HepG2 (cell line): ENCODE data around the gene WDCP. TPM values are rescaled to one million over a fixed set of nuclear protein-coding genes. Genes with fewer than 3 reads are reported as not detected.
A peak's percentile ranks its signal among the peaks of the same experiment; 100 is the strongest.

ENCODE experiments used
- HMGXB4 ChIP-seq, 2 experiments: sonication (generic) in 1 of 2; formaldehyde crosslinking in 1 of 2; IDR thresholded peaks; 2 replicates each; pipeline versions ENCODE4 v1.4.0 to v1.6.1; 2018 to 2020; ENCODE audit warnings: missing genetic modification reagents in 2 of 2, borderline replicate concordance in 1 of 2, low read depth in 1 of 2, mild to moderate bottlenecking in 1 of 2, missing biosample characterization in 1 of 2
- REXO4 ChIP-seq: sonication (generic); formaldehyde crosslinking; IDR thresholded peaks from 2 replicates; pipeline ENCODE4 v1.8.0; 2022; ENCODE audit warnings: missing genetic modification reagents, mild to moderate bottlenecking, borderline replicate concordance
- STAT5B ChIP-seq: sonication (generic); formaldehyde crosslinking; IDR thresholded peaks from 2 replicates; pipeline ENCODE4 v1.4.0; 2020; ENCODE audit warnings: missing genetic modification reagents
- TMF1 ChIP-seq: sonication (generic); formaldehyde crosslinking; IDR thresholded peaks from 2 replicates; pipeline ENCODE4 v1.8.1; 2022; ENCODE audit warnings: low read depth, missing genetic modification reagents
- ZBTB1 ChIP-seq: sonication (generic); formaldehyde crosslinking; IDR thresholded peaks from 2 replicates; pipeline ENCODE4 v1.4.0; 2020; ENCODE audit warnings: missing genetic modification reagents, borderline replicate concordance
- ZFP1 ChIP-seq: IDR thresholded peaks from 2 replicates; pipeline ENCODE4 v1.6.1; 2016
- ZFP36L1 ChIP-seq: sonication (generic); formaldehyde crosslinking; IDR thresholded peaks from 2 replicates; pipeline ENCODE4 v1.8.0; 2022; ENCODE audit warnings: mild to moderate bottlenecking, missing genetic modification reagents, moderate library complexity
- ZNF770 ChIP-seq: sonication (generic); formaldehyde crosslinking; IDR thresholded peaks from 2 replicates; pipeline ENCODE4 v1.5.0; 2020; ENCODE audit warnings: mild to moderate bottlenecking, missing genetic modification reagents
- ZNF773 ChIP-seq: sonication (generic); formaldehyde crosslinking; IDR thresholded peaks from 2 replicates; pipeline ENCODE4 v1.4.0; 2020; ENCODE audit warnings: missing genetic modification reagents, borderline replicate concordance
- polyA plus RNA-seq, 8 experiments: library from polyadenylated mRNA; depleted of rRNA in 3 of 8; stranded (reverse) in 7 of 8; unstranded in 1 of 8; fragments of >200 nt; fragmentation: Illumina TruSeq in 4 of 8; extraction: Trizol in 4 of 8; gene quantifications; 2 replicates each; pipeline versions ENCODE4 v1.2.1 to v1.2.3, GENCODE V29; 2011 to 2016; ENCODE audit warnings: low read depth in 4 of 8, missing spikeins in 1 of 8, mixed read lengths in 1 of 8; ENCODE audit not compliant: insufficient read depth in 1 of 8
- total RNA-seq, 5 experiments: library from RNA; depleted of rRNA; stranded (reverse); fragments of >200 nt; fragmentation: Illumina TruSeq; extraction: Trizol; gene quantifications; 2 replicates each; pipeline ENCODE4 v1.2.3, GENCODE V29; 2016; ENCODE audit warnings: low read depth in 1 of 5
- TF ChIP-seq, protein P1 (sequence below): sonication (generic); formaldehyde crosslinking; IDR thresholded peaks from 2 replicates; pipeline ENCODE4 v1.4.0; 2020; ENCODE audit warnings: missing genetic modification reagents, low read depth, mild to moderate bottlenecking, borderline replicate concordance
- TF ChIP-seq, protein P2 (sequence below): sonication (generic); formaldehyde crosslinking; IDR thresholded peaks from one replicate; pipeline ENCODE4 v1.5.1; 2020; ENCODE audit warnings: mild to moderate bottlenecking, missing genetic modification reagents; ENCODE audit errors: not compliant biosample characterization
- TF ChIP-seq, protein P3 (sequence below): sonication (generic); formaldehyde crosslinking; IDR thresholded peaks from 2 replicates; pipeline ENCODE4 v1.4.0; 2020; ENCODE audit warnings: mild to moderate bottlenecking, missing genetic modification reagents

Gene WDCP
- total and polyA plus RNA-seq, 2 of the 13 experiments (the other 11 are each of a cell fraction or from before 2014, with no cell fraction given) = 17.4 to 22.6 TPM

DNA sequence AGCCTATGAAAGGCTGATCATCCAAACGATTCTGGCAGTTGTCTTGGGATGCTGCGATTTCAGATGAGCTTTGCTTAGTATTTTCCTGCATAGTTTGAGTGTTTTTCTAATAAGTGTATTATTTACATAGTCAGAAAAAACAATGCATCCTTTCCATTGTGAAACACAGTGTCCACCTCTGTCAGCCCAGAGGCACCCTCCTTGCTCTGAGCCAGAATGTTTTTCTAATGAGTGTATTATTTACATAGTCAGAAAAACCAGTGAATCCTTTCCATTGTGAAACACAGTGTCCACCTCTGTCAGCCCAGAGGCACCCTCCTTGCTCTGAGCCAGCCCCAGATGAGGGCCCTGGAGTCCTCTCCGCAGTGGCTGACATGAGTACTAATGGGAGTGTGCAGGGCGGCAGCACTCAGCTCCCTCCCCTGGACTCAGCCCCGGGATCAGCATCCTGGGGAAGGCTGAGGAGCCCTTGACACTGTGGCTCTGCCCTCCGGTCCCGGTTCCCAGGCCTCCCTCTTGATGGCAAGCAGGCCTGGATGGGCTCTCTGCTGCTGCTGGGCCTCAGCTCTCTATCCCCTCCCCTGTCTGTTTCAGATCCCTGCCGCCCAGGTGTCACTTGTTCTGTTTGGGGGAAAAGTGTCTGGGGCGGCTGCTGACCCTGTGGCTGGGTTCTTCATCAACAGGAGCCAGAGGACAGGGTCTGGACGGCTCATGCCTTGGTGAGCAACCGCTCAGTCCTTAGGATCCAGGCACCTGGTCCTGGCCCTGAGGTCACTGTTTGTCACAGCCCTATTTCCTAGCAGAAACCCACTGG is 31.4 kb downstream of the WDCP start (continued):
- TF ChIP-seq, protein P1, sequence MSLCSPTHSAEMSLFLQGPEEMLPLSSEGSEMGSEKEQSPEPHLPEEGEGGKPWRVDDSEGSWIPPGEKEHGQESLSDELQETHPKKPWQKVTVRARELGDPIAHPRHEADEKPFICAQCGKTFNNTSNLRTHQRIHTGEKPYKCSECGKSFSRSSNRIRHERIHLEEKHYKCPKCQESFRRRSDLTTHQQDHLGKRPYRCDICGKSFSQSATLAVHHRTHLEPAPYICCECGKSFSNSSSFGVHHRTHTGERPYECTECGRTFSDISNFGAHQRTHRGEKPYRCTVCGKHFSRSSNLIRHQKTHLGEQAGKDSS (CRISPR knock-in tag) = peak; percentile 67; the same call in 1 of the 2 replicates
- no peak for TF ChIP-seq ZNF773 (CRISPR knock-in tag)
- no peak for TF ChIP-seq TMF1
- TF ChIP-seq ZNF770 (CRISPR knock-in tag) = peak; percentile 63
- TF ChIP-seq, protein P2, sequence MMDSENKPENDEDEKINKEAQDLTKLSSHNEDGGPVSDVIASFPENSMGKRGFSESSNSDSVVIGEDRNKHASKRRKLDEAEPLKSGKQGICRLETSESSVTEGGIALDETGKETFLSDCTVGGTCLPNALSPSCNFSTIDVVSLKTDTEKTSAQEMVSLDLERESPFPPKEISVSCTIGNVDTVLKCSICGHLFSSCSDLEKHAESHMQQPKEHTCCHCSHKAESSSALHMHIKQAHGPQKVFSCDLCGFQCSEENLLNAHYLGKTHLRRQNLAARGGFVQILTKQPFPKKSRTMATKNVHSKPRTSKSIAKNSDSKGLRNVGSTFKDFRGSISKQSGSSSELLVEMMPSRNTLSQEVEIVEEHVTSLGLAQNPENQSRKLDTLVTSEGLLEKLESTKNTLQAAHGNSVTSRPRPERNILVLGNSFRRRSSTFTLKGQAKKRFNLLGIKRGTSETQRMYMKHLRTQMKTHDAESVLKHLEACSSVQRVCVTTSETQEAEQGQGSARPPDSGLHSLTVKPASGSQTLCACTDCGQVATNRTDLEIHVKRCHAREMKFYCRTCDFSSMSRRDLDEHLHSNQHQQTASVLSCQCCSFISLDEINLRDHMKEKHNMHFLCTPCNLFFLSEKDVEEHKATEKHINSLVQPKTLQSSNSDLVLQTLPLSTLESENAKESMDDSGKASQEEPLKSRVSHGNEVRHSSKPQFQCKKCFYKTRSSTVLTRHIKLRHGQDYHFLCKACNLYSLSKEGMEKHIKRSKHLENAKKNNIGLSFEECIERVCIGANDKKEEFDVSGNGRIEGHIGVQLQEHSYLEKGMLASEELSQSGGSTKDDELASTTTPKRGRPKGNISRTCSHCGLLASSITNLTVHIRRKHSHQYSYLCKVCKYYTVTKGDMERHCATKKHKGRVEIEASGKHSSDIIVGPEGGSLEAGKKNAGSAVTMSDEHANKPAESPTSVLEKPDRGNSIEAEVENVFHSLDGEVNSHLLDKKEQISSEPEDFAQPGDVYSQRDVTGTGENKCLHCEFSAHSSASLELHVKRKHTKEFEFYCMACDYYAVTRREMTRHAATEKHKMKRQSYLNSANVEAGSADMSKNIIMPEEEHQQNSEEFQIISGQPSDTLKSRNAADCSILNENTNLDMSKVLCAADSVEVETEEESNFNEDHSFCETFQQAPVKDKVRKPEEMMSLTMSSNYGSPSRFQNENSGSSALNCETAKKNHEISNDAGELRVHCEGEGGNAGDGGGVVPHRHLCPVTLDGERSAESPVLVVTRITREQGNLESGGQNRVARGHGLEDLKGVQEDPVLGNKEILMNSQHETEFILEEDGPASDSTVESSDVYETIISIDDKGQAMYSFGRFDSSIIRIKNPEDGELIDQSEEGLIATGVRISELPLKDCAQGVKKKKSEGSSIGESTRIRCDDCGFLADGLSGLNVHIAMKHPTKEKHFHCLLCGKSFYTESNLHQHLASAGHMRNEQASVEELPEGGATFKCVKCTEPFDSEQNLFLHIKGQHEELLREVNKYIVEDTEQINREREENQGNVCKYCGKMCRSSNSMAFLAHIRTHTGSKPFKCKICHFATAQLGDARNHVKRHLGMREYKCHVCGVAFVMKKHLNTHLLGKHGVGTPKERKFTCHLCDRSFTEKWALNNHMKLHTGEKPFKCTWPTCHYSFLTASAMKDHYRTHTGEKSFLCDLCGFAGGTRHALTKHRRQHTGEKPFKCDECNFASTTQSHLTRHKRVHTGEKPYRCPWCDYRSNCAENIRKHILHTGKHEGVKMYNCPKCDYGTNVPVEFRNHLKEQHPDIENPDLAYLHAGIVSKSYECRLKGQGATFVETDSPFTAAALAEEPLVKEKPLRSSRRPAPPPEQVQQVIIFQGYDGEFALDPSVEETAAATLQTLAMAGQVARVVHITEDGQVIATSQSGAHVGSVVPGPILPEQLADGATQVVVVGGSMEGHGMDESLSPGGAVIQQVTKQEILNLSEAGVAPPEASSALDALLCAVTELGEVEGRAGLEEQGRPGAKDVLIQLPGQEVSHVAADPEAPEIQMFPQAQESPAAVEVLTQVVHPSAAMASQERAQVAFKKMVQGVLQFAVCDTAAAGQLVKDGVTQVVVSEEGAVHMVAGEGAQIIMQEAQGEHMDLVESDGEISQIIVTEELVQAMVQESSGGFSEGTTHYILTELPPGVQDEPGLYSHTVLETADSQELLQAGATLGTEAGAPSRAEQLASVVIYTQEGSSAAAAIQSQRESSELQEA = no peak
- no peak for TF ChIP-seq ZBTB1 (CRISPR knock-in tag)
- peak; percentile 58 to 68; a peak in 3 of 4 replicates for TF ChIP-seq HMGXB4 (CRISPR knock-in tag; IDR thresholded peaks at IDR 0.05; ENCODE audit: borderline replicate concordance in 1 of 2, low read depth in 1 of 2)
- peak; percentile 74 for TF ChIP-seq ZFP1 (CRISPR knock-in tag)
- TF ChIP-seq STAT5B (CRISPR knock-in tag) = 0 out of 2 replicates have a peak, but pooled peaks have one; percentile 14
- peak; percentile 92; the same call in 1 of the 2 replicates for TF ChIP-seq ZFP36L1 (CRISPR knock-in tag)
- TF ChIP-seq, protein P3, sequence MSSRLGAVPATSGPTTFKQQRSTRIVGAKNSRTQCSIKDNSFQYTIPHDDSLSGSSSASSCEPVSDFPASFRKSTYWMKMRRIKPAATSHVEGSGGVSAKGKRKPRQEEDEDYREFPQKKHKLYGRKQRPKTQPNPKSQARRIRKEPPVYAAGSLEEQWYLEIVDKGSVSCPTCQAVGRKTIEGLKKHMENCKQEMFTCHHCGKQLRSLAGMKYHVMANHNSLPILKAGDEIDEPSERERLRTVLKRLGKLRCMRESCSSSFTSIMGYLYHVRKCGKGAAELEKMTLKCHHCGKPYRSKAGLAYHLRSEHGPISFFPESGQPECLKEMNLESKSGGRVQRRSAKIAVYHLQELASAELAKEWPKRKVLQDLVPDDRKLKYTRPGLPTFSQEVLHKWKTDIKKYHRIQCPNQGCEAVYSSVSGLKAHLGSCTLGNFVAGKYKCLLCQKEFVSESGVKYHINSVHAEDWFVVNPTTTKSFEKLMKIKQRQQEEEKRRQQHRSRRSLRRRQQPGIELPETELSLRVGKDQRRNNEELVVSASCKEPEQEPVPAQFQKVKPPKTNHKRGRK (CRISPR knock-in tag) = no peak
- no peak for TF ChIP-seq REXO4 (CRISPR knock-in tag)
